OCI-LY3 (cell line): ENCODE results near the gene GALNT14.

Experiments
- H2AFZ ChIP-seq: fragments of 200-600, 300-600 bp; shearing (Covaris generic); 2 replicates; pipeline ENCODE4 v1.6.0; 2014; ENCODE audit warnings: antibody characterized with exemption, low read depth, low read length
- H3K27ac ChIP-seq: fragments of 200-600, 300-600 bp; sonication (generic); 2 replicates; pipeline ENCODE4 v1.5.1; 2014; ENCODE audit warnings: mild to moderate bottlenecking, low read length, moderate library complexity, mixed read lengths
- H3K27me3 ChIP-seq: fragments of 200-600, 300-600 bp; sonication (generic); 2 replicates; pipeline ENCODE4 v1.6.1; 2014; ENCODE audit warnings: low read depth, low read length, mixed read lengths
- H3K36me3 ChIP-seq: fragments of 200-600, 300-600 bp; sonication (generic); replicated peaks from 2 replicates; pipeline ENCODE3; 2014; ENCODE audit warnings: low read depth, low read length, mixed read lengths
- H3K4me1 ChIP-seq: fragments of 300-600, 200-600 bp; sonication (generic); 2 replicates; pipeline ENCODE4 v1.6.1; 2014; ENCODE audit warnings: low read length, mixed read lengths
- H3K4me2 ChIP-seq: fragments of 200-600, 300-600 bp; sonication (generic); 2 replicates; pipeline ENCODE4 v1.6.1; 2014; ENCODE audit warnings: low read length, mixed read lengths
- H3K4me3 ChIP-seq: fragments of 300-600, 200-600 bp; sonication (generic); 2 replicates; pipeline ENCODE4 v1.5.1; 2014; ENCODE audit warnings: antibody characterized with exemption, mild to moderate bottlenecking, low read length, moderate library complexity
- H3K79me2 ChIP-seq: fragments of 300-600, 200-600 bp; shearing (Covaris generic); 2 replicates; pipeline ENCODE4 v1.6.1; 2014; ENCODE audit warnings: mild to moderate bottlenecking, low read length, mixed read lengths
- H3K9ac ChIP-seq: fragments of 300-600, 200-600 bp; shearing (Covaris generic); 2 replicates; pipeline ENCODE4 v1.6.0; 2014; ENCODE audit warnings: mild to moderate bottlenecking, low read length, moderate library complexity
- H3K9me3 ChIP-seq: fragments of 200-600, 300-600 bp; shearing (Covaris generic); 2 replicates; pipeline ENCODE4 v1.6.1; 2014; ENCODE audit warnings: low read length, mixed read lengths; ENCODE audit not compliant: insufficient read depth
- H4K20me1 ChIP-seq: fragments of 200-600, 300-600 bp; sonication (generic); 2 replicates; pipeline ENCODE4 v1.6.1; 2016; ENCODE audit warnings: low read length, mixed read lengths; ENCODE audit not compliant: insufficient read depth
- CTCF ChIP-seq: fragments of 200-600, 300-600 bp; sonication (generic); IDR thresholded peaks from 2 replicates; pipeline ENCODE4 v1.5.1; 2014; ENCODE audit warnings: antibody characterized with exemption, low read length, low read depth
- EZH2phosphoT487 ChIP-seq: fragments of 200-600 bp; shearing (Covaris generic); IDR thresholded peaks from 2 replicates; pipeline ENCODE4 v1.6.1; 2018; ENCODE audit warnings: antibody characterized with exemption, mixed run types, low read depth

GALNT14 gene

DNA sequence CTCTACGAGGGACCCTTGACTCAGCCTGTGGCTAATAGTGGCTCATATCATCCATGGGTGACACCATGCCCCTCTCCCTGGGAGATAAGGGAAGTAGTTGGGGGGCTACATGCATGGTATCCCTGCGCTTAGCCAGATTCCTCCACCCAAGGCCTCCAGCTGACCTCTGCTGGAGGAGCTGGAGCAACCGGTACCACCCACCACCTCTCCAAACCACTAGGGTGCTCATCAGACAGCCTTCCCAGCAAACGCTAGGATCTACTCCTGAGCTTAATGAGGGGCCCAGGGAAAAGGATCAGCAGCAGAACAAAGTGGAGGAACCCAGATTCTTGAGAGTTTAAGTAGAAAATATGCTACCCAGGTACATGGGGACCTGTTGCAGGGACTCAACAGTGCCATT, 255.1 kb downstream of the GALNT14 start:
- Histone ChIP-seq H3K4me3 (no peak overlapping the region), H2AFZ (no peak overlapping the region), H3K9me3 (no peaks in the 10 kb centered on the region), H3K27ac (no peak overlapping the region), H3K4me2 (no peak overlapping the region), H3K36me3 (no peaks in the 10 kb centered on the region), H3K9ac (no peak overlapping the region), H4K20me1 (no peaks in the 10 kb centered on the region), H3K27me3 (no peaks in the 10 kb centered on the region), H3K4me1 (no peaks in the 10 kb centered on the region), H3K79me2 (no peaks in the 10 kb centered on the region)
- no peak for TF ChIP-seq EZH2phosphoT487
- no peak for TF ChIP-seq CTCF

DNA sequence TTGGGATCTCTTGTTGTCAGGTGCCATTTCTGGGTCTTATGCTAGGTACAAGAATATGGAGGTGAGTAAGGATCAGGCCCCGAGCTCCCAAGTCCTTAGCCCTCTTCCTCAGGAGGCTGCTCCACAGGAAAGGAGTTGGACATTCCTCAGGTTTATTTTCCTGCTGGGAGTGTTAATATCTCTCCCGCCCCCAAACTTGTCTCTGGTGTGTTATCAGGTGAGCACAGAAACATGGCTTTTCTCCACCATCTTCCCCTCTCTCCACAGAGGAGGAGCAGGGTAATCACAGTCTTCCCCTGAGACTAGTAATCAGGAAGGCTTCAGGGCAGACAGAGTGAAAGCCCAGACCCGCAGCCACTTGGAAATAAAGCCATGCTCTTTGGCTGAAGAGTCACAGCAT, 257.7 kb downstream of the GALNT14 start:
- Histone ChIP-seq H3K9me3 (no peaks in the 10 kb centered on the region), H3K4me2 (no peak overlapping the region), H3K36me3 (no peaks in the 10 kb centered on the region), H3K27ac (no peak overlapping the region), H3K27me3 (no peaks in the 10 kb centered on the region), H3K79me2 (no peaks in the 10 kb centered on the region), H4K20me1 (no peaks in the 10 kb centered on the region), H3K4me1 (no peaks in the 10 kb centered on the region), H3K9ac (no peak overlapping the region), H2AFZ (no peak overlapping the region), H3K4me3 (no peak overlapping the region)
- no peak for TF ChIP-seq EZH2phosphoT487
- TF ChIP-seq CTCF, result no peak

- Histone ChIP-seq H2AFZ (no peak overlapping the region), H3K36me3 (no peaks in the 10 kb centered on the region), H4K20me1 (no peaks in the 10 kb centered on the region), H3K9ac (no peak overlapping the region), H3K4me2 (no peak overlapping the region), H3K4me3 (no peak overlapping the region), H3K27me3 (no peaks in the 10 kb centered on the region), H3K4me1 (no peaks in the 10 kb centered on the region), H3K27ac (no peak overlapping the region), H3K9me3 (no peaks in the 10 kb centered on the region; the same call in 1 of the 2 replicates), H3K79me2 (no peaks in the 10 kb centered on the region)
- TF ChIP-seq EZH2phosphoT487 (no peak), CTCF (no peak)
Observed at GRCh38 chr2:30877833-30878232, 260.4 kb downstream of the GALNT14 start.

GRCh38 chr2:30872797-30873196, 265.4 kb downstream of the GALNT14 start:
- H3K4me2 ChIP-seq, result no peak overlapping the region

More at GRCh38 chr2:30872797-30873196, 265.4 kb downstream of the GALNT14 start:
- no peak for TF ChIP-seq EZH2phosphoT487
- no peak for TF ChIP-seq CTCF
- H3K79me2 ChIP-seq, result no peaks in the 10 kb centered on the region
- H3K9ac ChIP-seq, result no peak overlapping the region
- H3K27me3 ChIP-seq, result no peaks in the 10 kb centered on the region
- H3K4me3 ChIP-seq, result no peak overlapping the region
- no peak overlapping the region for H2AFZ ChIP-seq
- H3K27ac ChIP-seq, result no peak overlapping the region
- H3K9me3 ChIP-seq, result no peaks in the 10 kb centered on the region; the same call in 1 of the 2 replicates
- peaks cover under 1% of the 10 kb centered on the region; the same call in 1 of the 2 replicates for H3K4me1 ChIP-seq
- H3K36me3 ChIP-seq, result no peaks in the 10 kb centered on the region
- no peaks in the 10 kb centered on the region for H4K20me1 ChIP-seq
